ENCODE results near the gene OR6J1.

DNA sequence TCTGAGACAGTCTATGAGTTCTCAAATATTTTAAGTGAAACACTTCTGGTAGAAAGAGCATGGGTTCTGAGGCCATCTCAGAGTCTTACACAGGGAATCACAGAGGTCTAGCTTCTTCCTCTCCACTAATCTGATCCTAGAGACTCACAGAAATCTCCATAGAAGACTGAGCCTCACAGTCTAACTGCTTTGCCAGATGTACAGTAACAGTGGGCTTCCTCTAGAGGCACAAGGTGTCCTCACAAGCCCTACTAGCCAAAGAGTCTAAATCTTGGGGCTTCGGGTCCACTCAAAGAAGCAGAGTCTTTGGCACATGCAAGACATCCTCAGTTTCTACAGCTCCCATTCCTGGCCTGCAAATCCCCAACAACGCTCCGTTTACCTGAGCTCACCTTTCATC is 14.1 kb downstream of the OR6J1 start:
- TF ChIP-seq, protein P1, sequence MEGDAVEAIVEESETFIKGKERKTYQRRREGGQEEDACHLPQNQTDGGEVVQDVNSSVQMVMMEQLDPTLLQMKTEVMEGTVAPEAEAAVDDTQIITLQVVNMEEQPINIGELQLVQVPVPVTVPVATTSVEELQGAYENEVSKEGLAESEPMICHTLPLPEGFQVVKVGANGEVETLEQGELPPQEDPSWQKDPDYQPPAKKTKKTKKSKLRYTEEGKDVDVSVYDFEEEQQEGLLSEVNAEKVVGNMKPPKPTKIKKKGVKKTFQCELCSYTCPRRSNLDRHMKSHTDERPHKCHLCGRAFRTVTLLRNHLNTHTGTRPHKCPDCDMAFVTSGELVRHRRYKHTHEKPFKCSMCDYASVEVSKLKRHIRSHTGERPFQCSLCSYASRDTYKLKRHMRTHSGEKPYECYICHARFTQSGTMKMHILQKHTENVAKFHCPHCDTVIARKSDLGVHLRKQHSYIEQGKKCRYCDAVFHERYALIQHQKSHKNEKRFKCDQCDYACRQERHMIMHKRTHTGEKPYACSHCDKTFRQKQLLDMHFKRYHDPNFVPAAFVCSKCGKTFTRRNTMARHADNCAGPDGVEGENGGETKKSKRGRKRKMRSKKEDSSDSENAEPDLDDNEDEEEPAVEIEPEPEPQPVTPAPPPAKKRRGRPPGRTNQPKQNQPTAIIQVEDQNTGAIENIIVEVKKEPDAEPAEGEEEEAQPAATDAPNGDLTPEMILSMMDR (IDR thresholded peaks at IDR 0.05): no peak
- no peak for TF ChIP-seq POLR2A (IDR thresholded peaks at IDR 0.05)
